ENCODE data around the gene CCDC177. TPM values are rescaled to one million over a fixed set of nuclear protein-coding genes. Genes with fewer than 3 reads are reported as not detected.
A peak's percentile ranks its signal among the peaks of the same experiment; 100 is the strongest.

The CCDC177 gene
- total and polyA plus RNA-seq, 9 of the 15 experiments (the other 6 are each of a cell fraction or from before 2014, with no cell fraction given): not detected

DNA sequence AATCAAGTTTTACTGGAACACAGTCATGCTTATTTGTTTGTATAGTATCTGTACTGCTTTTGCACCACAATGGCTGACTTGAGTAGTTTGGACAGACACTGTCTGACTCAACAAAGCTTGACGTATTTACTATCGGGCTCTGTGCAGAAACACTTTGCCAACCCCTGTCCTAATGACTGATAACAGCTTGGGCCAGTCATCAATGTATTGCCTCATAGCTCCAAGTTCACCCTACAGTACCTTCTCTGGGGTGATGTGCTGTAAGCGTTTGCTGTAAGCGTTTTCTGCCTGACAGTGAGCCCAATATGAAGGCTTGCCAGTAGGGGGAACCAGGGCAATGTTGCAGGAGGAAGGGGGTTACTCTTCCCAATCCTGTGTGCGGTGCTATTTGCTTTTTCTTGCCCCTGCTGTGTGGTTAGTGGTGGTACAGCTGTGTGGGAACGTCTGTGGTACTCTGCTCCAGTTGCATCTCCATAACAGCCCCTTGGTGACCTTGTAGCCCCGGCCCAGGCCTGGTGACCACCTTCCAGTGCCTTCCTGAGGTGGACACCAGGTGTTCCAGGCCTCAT lies 5.4 kb upstream of the CCDC177 start (continued):
- TF ChIP-seq FOSL1 (tag; conservative IDR thresholded peaks at IDR 0.05): peak; percentile 92
- TF ChIP-seq DPF2 (IDR thresholded peaks at IDR 0.05): peak; percentile 70
- no peak for TF ChIP-seq LCOR (CRISPR knock-in tag; IDR thresholded peaks at IDR 0.05)
- TF ChIP-seq, protein P1, sequence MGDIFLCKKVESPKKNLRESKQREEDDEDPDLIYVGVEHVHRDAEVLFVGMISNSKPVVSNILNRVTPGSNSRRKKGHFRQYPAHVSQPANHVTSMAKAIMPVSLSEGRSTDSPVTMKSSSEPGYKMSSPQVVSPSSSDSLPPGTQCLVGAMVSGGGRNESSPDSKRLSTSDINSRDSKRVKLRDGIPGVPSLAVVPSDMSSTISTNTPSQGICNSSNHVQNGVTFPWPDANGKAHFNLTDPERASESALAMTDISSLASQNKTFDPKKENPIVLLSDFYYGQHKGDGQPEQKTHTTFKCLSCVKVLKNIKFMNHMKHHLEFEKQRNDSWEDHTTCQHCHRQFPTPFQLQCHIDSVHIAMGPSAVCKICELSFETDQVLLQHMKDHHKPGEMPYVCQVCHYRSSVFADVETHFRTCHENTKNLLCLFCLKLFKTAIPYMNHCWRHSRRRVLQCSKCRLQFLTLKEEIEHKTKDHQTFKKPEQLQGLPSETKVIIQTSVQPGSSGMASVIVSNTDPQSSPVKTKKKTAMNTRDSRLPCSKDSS (IDR thresholded peaks at IDR 0.05; ENCODE audit: low read depth, partially characterized antibody): no peak
- peak; percentile 63; the same call in 1 of the 2 replicates for TF ChIP-seq STAG1 (CRISPR knock-in tag; IDR thresholded peaks at IDR 0.05; ENCODE audit: borderline replicate concordance)
- TF ChIP-seq, protein P2, sequence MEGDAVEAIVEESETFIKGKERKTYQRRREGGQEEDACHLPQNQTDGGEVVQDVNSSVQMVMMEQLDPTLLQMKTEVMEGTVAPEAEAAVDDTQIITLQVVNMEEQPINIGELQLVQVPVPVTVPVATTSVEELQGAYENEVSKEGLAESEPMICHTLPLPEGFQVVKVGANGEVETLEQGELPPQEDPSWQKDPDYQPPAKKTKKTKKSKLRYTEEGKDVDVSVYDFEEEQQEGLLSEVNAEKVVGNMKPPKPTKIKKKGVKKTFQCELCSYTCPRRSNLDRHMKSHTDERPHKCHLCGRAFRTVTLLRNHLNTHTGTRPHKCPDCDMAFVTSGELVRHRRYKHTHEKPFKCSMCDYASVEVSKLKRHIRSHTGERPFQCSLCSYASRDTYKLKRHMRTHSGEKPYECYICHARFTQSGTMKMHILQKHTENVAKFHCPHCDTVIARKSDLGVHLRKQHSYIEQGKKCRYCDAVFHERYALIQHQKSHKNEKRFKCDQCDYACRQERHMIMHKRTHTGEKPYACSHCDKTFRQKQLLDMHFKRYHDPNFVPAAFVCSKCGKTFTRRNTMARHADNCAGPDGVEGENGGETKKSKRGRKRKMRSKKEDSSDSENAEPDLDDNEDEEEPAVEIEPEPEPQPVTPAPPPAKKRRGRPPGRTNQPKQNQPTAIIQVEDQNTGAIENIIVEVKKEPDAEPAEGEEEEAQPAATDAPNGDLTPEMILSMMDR (IDR thresholded peaks at IDR 0.05 in 2 of 3, conservative IDR thresholded peaks at IDR 0.05 in 1 of 3; ENCODE audit: insufficient read depth in 2 of 3, low read depth in 1 of 3, low read length in 3 of 3): peak; percentile 77 to 94 (median 87)
- TF ChIP-seq XRCC4 (IDR thresholded peaks at IDR 0.05; ENCODE audit: extremely low read depth, insufficient read depth, insufficient read length): no peak
- TF ChIP-seq EP300 (IDR thresholded peaks at IDR 0.05; ENCODE audit: low read length): peak; percentile 37; the same call in 1 of the 2 replicates
